Measurements from ENCODE around the gene NKAP. TPM values are rescaled to one million over a fixed set of nuclear protein-coding genes. Genes with fewer than 3 reads are reported as not detected.

Gene NKAP
- total RNA-seq, 1 experiment from 2014 or later, result 7.3 TPM

GRCh38 chrX:119986203-119986602 lies 42.7 kb upstream of the NKAP start:
- no peak for TF ChIP-seq CTCF (conservative IDR thresholded peaks at IDR 0.05)
- Histone ChIP-seq H3K23ac (ENCODE audit: insufficient read length, low read depth, low read length) (no peak overlapping the region), H3K9ac (ENCODE audit: extremely low read depth, insufficient read length, low read length) (no peak overlapping the region), H2BK120ac (ENCODE audit: low read depth, low read length, poor library complexity, severe bottlenecking) (no peak overlapping the region), H4K8ac (replicated peaks; ENCODE audit: insufficient read length, low read depth, low read length) (no peak overlapping the region), H3K18ac (ENCODE audit: insufficient read length, low read depth, low read length) (no peak overlapping the region), H2BK15ac (ENCODE audit: low read depth, low read length) (no peak overlapping the region), H3K9me3 (ENCODE audit: control insufficient read depth, low read depth, low read length) (no peaks in the 10 kb centered on the region), H3K23me2 (ENCODE audit: insufficient read length, low read depth, low read length, poor library complexity, severe bottlenecking) (peaks cover 8% of the 10 kb centered on the region), H3K4me2 (ENCODE audit: insufficient read depth, insufficient read length, low read length) (no peak overlapping the region), H3K56ac (ENCODE audit: insufficient read length, low read depth, low read length) (no peak overlapping the region), H4K91ac (ENCODE audit: insufficient read length, low read depth, low read length) (no peak overlapping the region), H2AFZ (ENCODE audit: low read length) (no peak overlapping the region), H3K4ac (ENCODE audit: low read depth, low read length) (no peak overlapping the region), H4K5ac (ENCODE audit: insufficient read length, low read depth, low read length) (no peak overlapping the region), H2BK12ac (ENCODE audit: insufficient read length, low read depth, low read length) (no peak overlapping the region), H3K27me3 (ENCODE audit: insufficient read depth, low read length) (peaks cover 35% of the 10 kb centered on the region; the same call in 1 of the 2 replicates), H3K79me1 (ENCODE audit: insufficient read depth, low read depth, low read length, poor library complexity, severe bottlenecking) (no peaks in the 10 kb centered on the region), H3T11ph (ENCODE audit: low read length) (no peak overlapping the region), H3K27ac (ENCODE audit: insufficient read length, low read depth, low read length) (no peak overlapping the region), H3K79me2 (ENCODE audit: insufficient read depth, low read length) (no peaks in the 10 kb centered on the region), H3K4me1 (ENCODE audit: insufficient read depth, low read length) (no peaks in the 10 kb centered on the region), H2BK5ac (ENCODE audit: insufficient read length, low read length) (no peak overlapping the region), H2BK20ac (ENCODE audit: low read depth, low read length, poor library complexity, severe bottlenecking) (no peak overlapping the region), H2AK5ac (ENCODE audit: insufficient read length, low read length) (no peak overlapping the region), H4K20me1 (ENCODE audit: control insufficient read depth, insufficient read depth, insufficient read length) (no peaks in the 10 kb centered on the region), H3K14ac (ENCODE audit: insufficient read depth, low read length) (no peak overlapping the region)
- Mint-ChIP-seq H3K4me1 (peaks cover 7 to 8% of the 10 kb centered on the region in 2 experiments), H3K9me3 (peaks cover 47 to 57% of the 10 kb centered on the region in 2 experiments), H3K36me3 (ENCODE audit: insufficient read depth in 1 of 3, low read depth in 3 of 3) (no peaks in the 10 kb centered on the region; a peak in 2 of 7 replicates), H3K27ac (no peak overlapping the region), H3K4me3 (no peak overlapping the region), H3K27me3 (ENCODE audit: low read depth) (peaks cover 71% of the 10 kb centered on the region)
- DNase-seq, result no peak
- no CpG with 5 or more reads among the region's 3 CpGs for WGBS (ENCODE audit: extremely low coverage, insufficient read length, low lambda C conversion rate)

Measured in H9 (cell line).